SK-N-MC (cell line): ENCODE results near the gene TRIM63.

Experiments used
- EZH2 ChIP-seq: fragments of 200-600 bp; sonication (generic); IDR thresholded peaks from one replicate; pipeline ENCODE4 v1.6.1; 2017; ENCODE audit warnings: antibody characterized with exemption
- POLR2AphosphoS5 ChIP-seq: IDR thresholded peaks from 2 replicates; pipeline ENCODE4 v1.6.1; 2012; ENCODE audit warnings: mild to moderate bottlenecking, low read depth, low read length, borderline replicate concordance

DNA sequence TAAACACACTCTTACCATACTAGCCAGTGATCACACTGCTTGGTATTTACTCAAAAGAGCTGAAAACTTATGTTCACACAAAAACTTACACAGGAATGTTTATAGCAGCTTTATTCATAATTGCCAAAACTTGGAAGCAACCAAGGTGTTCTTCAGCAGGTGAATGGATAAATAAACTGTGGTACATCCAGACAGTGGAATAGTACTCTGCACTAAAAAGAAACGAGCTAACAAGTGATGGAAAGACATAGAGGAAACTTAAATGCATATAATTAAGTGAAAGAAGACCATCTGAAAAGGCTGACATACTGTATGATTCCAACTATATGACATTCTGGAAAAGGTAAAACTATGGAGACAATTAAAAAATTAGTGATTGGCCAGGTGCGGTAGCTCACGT is 23.5 kb upstream of the TRIM63 start:
- no peak for TF ChIP-seq POLR2AphosphoS5
- TF ChIP-seq EZH2: no peak
